Activated CD4-positive, alpha-beta T cell treated with anti-CD3 and anti-CD28 coated beads, Interleukin-2, amount 50 U/mL, for 48 hours (primary cell): ENCODE measurements around the gene PASK.

Experiments
- DNase-seq, 2 experiments: peaks; one replicate each; pipeline ENCODE4 v3.0.0-alpha.2; 2020

PASK gene

GRCh38 chr2:241142593-241142992 lies 6.7 kb downstream of the PASK start:
- no peak for DNase-seq

- DNase-seq: no peak
These were observed 7.2 kb downstream of the PASK start for GRCh38 chr2:241142063-241142462.

GRCh38 chr2:241141214-241141770 lies 8.0 kb downstream of the PASK start:
- no peak for DNase-seq

GRCh38 chr2:241140445-241140840 lies 8.8 kb downstream of the PASK start:
- DNase-seq: no peak

GRCh38 chr2:241139531-241140444 lies 9.5 kb downstream of the PASK start:
- no peak for DNase-seq

- DNase-seq: no peak
These were observed 10.8 kb downstream of the PASK start for GRCh38 chr2:241138471-241138870.

GRCh38 chr2:241137276-241138190 lies 11.7 kb downstream of the PASK start:
- no peak for DNase-seq

GRCh38 chr2:241136661-241137260 lies 12.5 kb downstream of the PASK start:
- no peak for DNase-seq

- no peak for DNase-seq
These were observed 13.1 kb downstream of the PASK start for GRCh38 chr2:241136191-241136590.

GRCh38 chr2:241135737-241136136 lies 13.5 kb downstream of the PASK start:
- DNase-seq: no peak

- no peak for DNase-seq
These were observed 14.6 kb downstream of the PASK start for GRCh38 chr2:241134711-241135110.

- DNase-seq: no peak
These were observed 15.8 kb downstream of the PASK start for GRCh38 chr2:241133436-241133820.

- no peak for DNase-seq
These were observed 16.5 kb downstream of the PASK start for GRCh38 chr2:241132538-241133435.

- DNase-seq: no peak
These were observed 17.7 kb downstream of the PASK start for GRCh38 chr2:241131531-241131930.

- no peak for DNase-seq
These were observed 19.0 kb downstream of the PASK start for GRCh38 chr2:241130316-241130715.

- no peak for DNase-seq
These were observed 20.0 kb downstream of the PASK start for GRCh38 chr2:241129086-241129871.

- DNase-seq: no peak
These were observed 21.0 kb downstream of the PASK start for GRCh38 chr2:241128266-241128665.

- DNase-seq: no peak
These were observed 22.5 kb downstream of the PASK start for GRCh38 chr2:241126771-241127202.

GRCh38 chr2:241126201-241126611 lies 23.1 kb downstream of the PASK start:
- no peak for DNase-seq

GRCh38 chr2:241125626-241126025 lies 23.6 kb downstream of the PASK start:
- DNase-seq: no peak
